SK-N-SH (cell line): ENCODE data around the gene PPP6R2.

Experiments
- EP300 ChIP-seq, 2 experiments: IDR thresholded peaks; 2 replicates each; pipeline versions ENCODE4 v1.4.0 to v1.6.1; 2012; ENCODE audit warnings: borderline replicate concordance in 1 of 2, low read depth in 1 of 2, low read length in 1 of 2
- SIN3A ChIP-seq: IDR thresholded peaks from 2 replicates; pipeline ENCODE4 v1.6.1; 2012; ENCODE audit warnings: low read depth, mild to moderate bottlenecking, low read length, moderate library complexity, borderline replicate concordance
- TF ChIP-seq, protein P1 (sequence below): fragments of 200-600 bp; sonication (generic); IDR thresholded peaks from 2 replicates; pipeline ENCODE4 v1.6.1; 2017; ENCODE audit warnings: antibody characterized with exemption, mild to moderate bottlenecking, moderate library complexity
- TF ChIP-seq, protein P2 (sequence below): IDR thresholded peaks from 2 replicates; pipeline ENCODE4 v1.6.1; 2012; ENCODE audit warnings: mild to moderate bottlenecking, low read depth, low read length, moderate library complexity

DNA sequence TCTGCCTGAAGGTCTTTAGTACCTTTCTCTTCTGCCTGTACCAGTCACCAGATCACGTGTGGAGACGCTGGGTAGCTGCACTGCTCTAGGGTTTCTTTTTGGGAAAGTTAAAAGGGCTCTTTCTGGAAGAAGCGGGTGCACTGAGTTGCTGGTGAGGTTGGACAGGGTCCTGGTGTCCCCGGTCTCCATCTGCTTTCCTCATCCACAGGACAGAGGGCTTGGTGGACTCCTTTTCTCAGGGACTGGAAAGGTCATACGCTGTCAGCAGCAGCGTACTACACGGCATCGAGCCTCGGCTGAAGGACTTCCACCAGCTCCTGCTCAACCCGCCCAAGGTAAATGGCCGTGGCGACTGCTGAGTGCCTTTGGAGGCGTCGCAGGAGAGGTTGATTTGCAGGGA lies 78.9 kb downstream of the PPP6R2 start:
- TF ChIP-seq EP300 (IDR thresholded peaks at IDR 0.05; ENCODE audit: borderline replicate concordance in 1 of 2, low read depth in 1 of 2, low read length in 1 of 2) (no peak), SIN3A (no peak)
- TF ChIP-seq, protein P1, sequence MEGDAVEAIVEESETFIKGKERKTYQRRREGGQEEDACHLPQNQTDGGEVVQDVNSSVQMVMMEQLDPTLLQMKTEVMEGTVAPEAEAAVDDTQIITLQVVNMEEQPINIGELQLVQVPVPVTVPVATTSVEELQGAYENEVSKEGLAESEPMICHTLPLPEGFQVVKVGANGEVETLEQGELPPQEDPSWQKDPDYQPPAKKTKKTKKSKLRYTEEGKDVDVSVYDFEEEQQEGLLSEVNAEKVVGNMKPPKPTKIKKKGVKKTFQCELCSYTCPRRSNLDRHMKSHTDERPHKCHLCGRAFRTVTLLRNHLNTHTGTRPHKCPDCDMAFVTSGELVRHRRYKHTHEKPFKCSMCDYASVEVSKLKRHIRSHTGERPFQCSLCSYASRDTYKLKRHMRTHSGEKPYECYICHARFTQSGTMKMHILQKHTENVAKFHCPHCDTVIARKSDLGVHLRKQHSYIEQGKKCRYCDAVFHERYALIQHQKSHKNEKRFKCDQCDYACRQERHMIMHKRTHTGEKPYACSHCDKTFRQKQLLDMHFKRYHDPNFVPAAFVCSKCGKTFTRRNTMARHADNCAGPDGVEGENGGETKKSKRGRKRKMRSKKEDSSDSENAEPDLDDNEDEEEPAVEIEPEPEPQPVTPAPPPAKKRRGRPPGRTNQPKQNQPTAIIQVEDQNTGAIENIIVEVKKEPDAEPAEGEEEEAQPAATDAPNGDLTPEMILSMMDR, result no peak
- TF ChIP-seq, protein P2, sequence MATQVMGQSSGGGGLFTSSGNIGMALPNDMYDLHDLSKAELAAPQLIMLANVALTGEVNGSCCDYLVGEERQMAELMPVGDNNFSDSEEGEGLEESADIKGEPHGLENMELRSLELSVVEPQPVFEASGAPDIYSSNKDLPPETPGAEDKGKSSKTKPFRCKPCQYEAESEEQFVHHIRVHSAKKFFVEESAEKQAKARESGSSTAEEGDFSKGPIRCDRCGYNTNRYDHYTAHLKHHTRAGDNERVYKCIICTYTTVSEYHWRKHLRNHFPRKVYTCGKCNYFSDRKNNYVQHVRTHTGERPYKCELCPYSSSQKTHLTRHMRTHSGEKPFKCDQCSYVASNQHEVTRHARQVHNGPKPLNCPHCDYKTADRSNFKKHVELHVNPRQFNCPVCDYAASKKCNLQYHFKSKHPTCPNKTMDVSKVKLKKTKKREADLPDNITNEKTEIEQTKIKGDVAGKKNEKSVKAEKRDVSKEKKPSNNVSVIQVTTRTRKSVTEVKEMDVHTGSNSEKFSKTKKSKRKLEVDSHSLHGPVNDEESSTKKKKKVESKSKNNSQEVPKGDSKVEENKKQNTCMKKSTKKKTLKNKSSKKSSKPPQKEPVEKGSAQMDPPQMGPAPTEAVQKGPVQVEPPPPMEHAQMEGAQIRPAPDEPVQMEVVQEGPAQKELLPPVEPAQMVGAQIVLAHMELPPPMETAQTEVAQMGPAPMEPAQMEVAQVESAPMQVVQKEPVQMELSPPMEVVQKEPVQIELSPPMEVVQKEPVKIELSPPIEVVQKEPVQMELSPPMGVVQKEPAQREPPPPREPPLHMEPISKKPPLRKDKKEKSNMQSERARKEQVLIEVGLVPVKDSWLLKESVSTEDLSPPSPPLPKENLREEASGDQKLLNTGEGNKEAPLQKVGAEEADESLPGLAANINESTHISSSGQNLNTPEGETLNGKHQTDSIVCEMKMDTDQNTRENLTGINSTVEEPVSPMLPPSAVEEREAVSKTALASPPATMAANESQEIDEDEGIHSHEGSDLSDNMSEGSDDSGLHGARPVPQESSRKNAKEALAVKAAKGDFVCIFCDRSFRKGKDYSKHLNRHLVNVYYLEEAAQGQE, result no peak
